ENCODE results near the gene SLC26A8.

The SLC26A8 gene

DNA sequence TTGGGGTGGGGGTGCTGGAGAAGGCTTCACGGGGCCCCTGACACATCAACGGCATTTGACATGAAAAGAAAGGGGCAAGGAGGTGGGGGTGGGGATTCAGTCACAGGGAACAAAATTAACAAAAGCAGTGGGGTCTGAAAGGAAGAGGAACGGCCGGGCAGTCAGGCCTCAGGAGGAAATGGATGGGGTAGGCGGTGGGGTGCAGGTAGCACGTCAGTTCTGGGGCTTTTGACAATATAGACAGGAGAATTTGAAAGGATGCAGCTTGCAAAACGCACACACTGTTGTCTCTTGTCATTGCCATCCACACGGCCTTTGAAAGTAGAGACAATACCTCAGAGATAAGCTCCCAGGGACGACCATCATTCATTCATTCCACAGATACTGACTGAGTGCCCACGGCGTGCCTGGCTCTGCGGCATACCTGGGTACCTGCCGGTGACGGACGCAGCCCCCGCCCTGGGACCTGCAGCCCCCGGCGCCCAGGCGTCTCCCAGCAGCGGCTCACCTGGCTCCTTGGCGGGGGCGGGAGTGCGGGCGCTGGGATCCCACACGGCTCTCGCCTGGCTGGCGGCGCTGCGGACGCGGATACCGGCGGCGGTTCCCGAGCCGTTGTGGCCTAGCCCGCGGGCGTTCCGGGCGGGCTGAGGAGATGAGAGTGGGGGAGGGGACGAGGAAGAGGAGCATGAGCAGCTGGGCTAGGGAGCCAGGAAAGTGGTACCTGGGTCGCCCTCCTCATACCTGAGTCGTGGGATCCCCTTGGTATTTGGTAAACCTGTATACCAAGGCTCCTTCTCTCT is at the start of gene SLC26A8:
SLC26A8 (minus strand) TSS at position 646 of the 800 bp plus-strand sequence. CDS start 4,934 bp downstream, outside the sequence.
- DNase-seq (ENCODE audit: low read depth) = no peak
- TF ChIP-seq, protein P1, sequence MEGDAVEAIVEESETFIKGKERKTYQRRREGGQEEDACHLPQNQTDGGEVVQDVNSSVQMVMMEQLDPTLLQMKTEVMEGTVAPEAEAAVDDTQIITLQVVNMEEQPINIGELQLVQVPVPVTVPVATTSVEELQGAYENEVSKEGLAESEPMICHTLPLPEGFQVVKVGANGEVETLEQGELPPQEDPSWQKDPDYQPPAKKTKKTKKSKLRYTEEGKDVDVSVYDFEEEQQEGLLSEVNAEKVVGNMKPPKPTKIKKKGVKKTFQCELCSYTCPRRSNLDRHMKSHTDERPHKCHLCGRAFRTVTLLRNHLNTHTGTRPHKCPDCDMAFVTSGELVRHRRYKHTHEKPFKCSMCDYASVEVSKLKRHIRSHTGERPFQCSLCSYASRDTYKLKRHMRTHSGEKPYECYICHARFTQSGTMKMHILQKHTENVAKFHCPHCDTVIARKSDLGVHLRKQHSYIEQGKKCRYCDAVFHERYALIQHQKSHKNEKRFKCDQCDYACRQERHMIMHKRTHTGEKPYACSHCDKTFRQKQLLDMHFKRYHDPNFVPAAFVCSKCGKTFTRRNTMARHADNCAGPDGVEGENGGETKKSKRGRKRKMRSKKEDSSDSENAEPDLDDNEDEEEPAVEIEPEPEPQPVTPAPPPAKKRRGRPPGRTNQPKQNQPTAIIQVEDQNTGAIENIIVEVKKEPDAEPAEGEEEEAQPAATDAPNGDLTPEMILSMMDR (IDR thresholded peaks at IDR 0.05; ENCODE audit: insufficient read depth, low read depth, low read length, missing control alignments) = no peak
- no peak within 1 kb of the TSS for H3K4me3 ChIP-seq (ENCODE audit: low read depth, low read length)

GRCh38 chr6:36073587-36073986 is 49.1 kb upstream of the SLC26A8 start:
- TF ChIP-seq, protein P1 (IDR thresholded peaks at IDR 0.05; ENCODE audit: insufficient read depth, low read depth, low read length, missing control alignments) = no peak
- H3K4me3 ChIP-seq (ENCODE audit: low read depth, low read length) = no peak overlapping the region
- DNase-seq (ENCODE audit: low read depth) = no peak

- no peak for DNase-seq (ENCODE audit: low read depth)
- no peak overlapping the region for H3K4me3 ChIP-seq (ENCODE audit: low read depth, low read length)
- TF ChIP-seq, protein P1 (IDR thresholded peaks at IDR 0.05; ENCODE audit: insufficient read depth, low read depth, low read length, missing control alignments) = no peak
Observed at GRCh38 chr6:36072681-36073080, 48.2 kb upstream of the SLC26A8 start.

- TF ChIP-seq, protein P1 (IDR thresholded peaks at IDR 0.05; ENCODE audit: insufficient read depth, low read depth, low read length, missing control alignments) = no peak
- DNase-seq (ENCODE audit: low read depth) = no peak
- H3K4me3 ChIP-seq (ENCODE audit: low read depth, low read length) = no peak overlapping the region
Observed at GRCh38 chr6:36071714-36072113, 47.3 kb upstream of the SLC26A8 start.

GRCh38 chr6:36071281-36071680 is 46.8 kb upstream of the SLC26A8 start:
- DNase-seq (ENCODE audit: low read depth) = no peak
- TF ChIP-seq, protein P1 (IDR thresholded peaks at IDR 0.05; ENCODE audit: insufficient read depth, low read depth, low read length, missing control alignments) = no peak
- H3K4me3 ChIP-seq (ENCODE audit: low read depth, low read length) = no peak overlapping the region

- DNase-seq (ENCODE audit: low read depth) = no peak
- H3K4me3 ChIP-seq (ENCODE audit: low read depth, low read length) = no peak overlapping the region
- TF ChIP-seq, protein P1 (IDR thresholded peaks at IDR 0.05; ENCODE audit: insufficient read depth, low read depth, low read length, missing control alignments) = no peak
Observed at GRCh38 chr6:36070252-36070651, 45.8 kb upstream of the SLC26A8 start.

GRCh38 chr6:36069573-36069972 is 45.1 kb upstream of the SLC26A8 start:
- no peak for DNase-seq (ENCODE audit: low read depth)
- no peak overlapping the region for H3K4me3 ChIP-seq (ENCODE audit: low read depth, low read length)
- TF ChIP-seq, protein P1 (IDR thresholded peaks at IDR 0.05; ENCODE audit: insufficient read depth, low read depth, low read length, missing control alignments) = no peak
